Upper lobe of left lung (tissue), 4 donors: ENCODE measurements around the gene DPH3.

Source experiments
- EP300 ChIP-seq, 4 donors: sonication (generic); formaldehyde crosslinking; IDR thresholded peaks; one replicate each; pipeline ENCODE4 v1.5.1; 2017; ENCODE audit warnings: antibody characterized with exemption in 4 of 4, control low read depth in 2 of 4
- POLR2A ChIP-seq, 4 donors: fragments of 450-650 bp; IDR thresholded peaks; one replicate each; pipeline ENCODE4 v1.5.1; 2016 to 2017; ENCODE audit warnings: antibody characterized with exemption in 4 of 4, mild to moderate bottlenecking in 2 of 4
- POLR2AphosphoS5 ChIP-seq, 2 donors: sonication (generic); formaldehyde crosslinking; IDR thresholded peaks; one replicate each; pipeline ENCODE4 v1.5.1; 2017; ENCODE audit warnings: antibody characterized with exemption in 2 of 2
- TF ChIP-seq, protein P1 (sequence below), 6 experiments: fragments of 450-650 bp in 4 of 6; fragments of 200-600 bp in 2 of 6; sonication (generic) in 2 of 6; IDR thresholded peaks; one replicate each; pipeline ENCODE4 v1.5.1; 2016 to 2019; ENCODE audit warnings: antibody characterized with exemption in 6 of 6

- TF ChIP-seq, protein P1, sequence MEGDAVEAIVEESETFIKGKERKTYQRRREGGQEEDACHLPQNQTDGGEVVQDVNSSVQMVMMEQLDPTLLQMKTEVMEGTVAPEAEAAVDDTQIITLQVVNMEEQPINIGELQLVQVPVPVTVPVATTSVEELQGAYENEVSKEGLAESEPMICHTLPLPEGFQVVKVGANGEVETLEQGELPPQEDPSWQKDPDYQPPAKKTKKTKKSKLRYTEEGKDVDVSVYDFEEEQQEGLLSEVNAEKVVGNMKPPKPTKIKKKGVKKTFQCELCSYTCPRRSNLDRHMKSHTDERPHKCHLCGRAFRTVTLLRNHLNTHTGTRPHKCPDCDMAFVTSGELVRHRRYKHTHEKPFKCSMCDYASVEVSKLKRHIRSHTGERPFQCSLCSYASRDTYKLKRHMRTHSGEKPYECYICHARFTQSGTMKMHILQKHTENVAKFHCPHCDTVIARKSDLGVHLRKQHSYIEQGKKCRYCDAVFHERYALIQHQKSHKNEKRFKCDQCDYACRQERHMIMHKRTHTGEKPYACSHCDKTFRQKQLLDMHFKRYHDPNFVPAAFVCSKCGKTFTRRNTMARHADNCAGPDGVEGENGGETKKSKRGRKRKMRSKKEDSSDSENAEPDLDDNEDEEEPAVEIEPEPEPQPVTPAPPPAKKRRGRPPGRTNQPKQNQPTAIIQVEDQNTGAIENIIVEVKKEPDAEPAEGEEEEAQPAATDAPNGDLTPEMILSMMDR (IDR thresholded peaks at IDR 0.05) = no peak
- no peak for TF ChIP-seq POLR2A (IDR thresholded peaks at IDR 0.05)
- TF ChIP-seq EP300 (IDR thresholded peaks at IDR 0.05) = peak in 1 of 4 donors; percentile 3
- TF ChIP-seq POLR2AphosphoS5 (IDR thresholded peaks at IDR 0.05) = peak; percentile 46 to 63
Measured at GRCh38 chr3:16243706-16244490, 20.8 kb downstream of the DPH3 start.
